SK-N-SH treated with all-trans-retinoic acid at 6 μM for 48 hours (cell line): Measurements from ENCODE around the gene TAOK2.

Experiments
- ATAC-seq: fragments of 200-7000 bp; cut with Tn5 transposase; 3 replicates; pipeline ENCODE4 v1.9.1; 2020; ENCODE audit warnings: mild to moderate bottlenecking, moderate library complexity
- ARNTL ChIP-seq: fragments of 450-650 bp; formaldehyde crosslinking; IDR thresholded peaks from 2 replicates; pipeline ENCODE4 v1.5.0; 2020; ENCODE audit warnings: low read depth, mild to moderate bottlenecking, moderate library complexity, borderline replicate concordance
- BACH2 ChIP-seq: fragments of 250-450 bp; sonication (Bioruptor Pico); IDR thresholded peaks from 2 replicates; pipeline ENCODE4 v1.9.0; 2021; ENCODE audit warnings: mild to moderate bottlenecking, borderline replicate concordance
- CREB5 ChIP-seq: fragments of 250-450 bp; sonication (Bioruptor Pico); IDR thresholded peaks from 2 replicates; pipeline ENCODE4 v1.5.1; 2020; ENCODE audit warnings: low read depth, mild to moderate bottlenecking, moderate library complexity
- CSDC2 ChIP-seq: fragments of 250-450 bp; sonication (Bioruptor Pico); IDR thresholded peaks from 2 replicates; pipeline ENCODE4 v1.5.0; 2020; ENCODE audit warnings: mild to moderate bottlenecking, moderate library complexity
- CSRNP3 ChIP-seq: fragments of 250-450 bp; sonication (Bioruptor Pico); IDR thresholded peaks from 2 replicates; pipeline ENCODE4 v1.5.1; 2021; ENCODE audit warnings: mild to moderate bottlenecking, moderate library complexity
- ESRRG ChIP-seq: fragments of 250-450 bp; sonication (Bioruptor Pico); IDR thresholded peaks from 2 replicates; pipeline ENCODE4 v1.6.1; 2021; ENCODE audit warnings: mild to moderate bottlenecking
- GLIS3 ChIP-seq: fragments of 250-450 bp; sonication (Bioruptor Pico); IDR thresholded peaks from 2 replicates; pipeline ENCODE4 v1.5.0; 2020; ENCODE audit warnings: mild to moderate bottlenecking, moderate library complexity
- OSR1 ChIP-seq: fragments of 250-450 bp; sonication (Bioruptor Pico); IDR thresholded peaks from 2 replicates; pipeline ENCODE4 v1.8.0; 2022; ENCODE audit warnings: moderate library complexity, mild to moderate bottlenecking, inconsistent platforms
- PATZ1 ChIP-seq: fragments of 250-450 bp; sonication (Bioruptor Pico); IDR thresholded peaks from 2 replicates; pipeline ENCODE4 v1.8.0; 2020; ENCODE audit warnings: mild to moderate bottlenecking, moderate library complexity, borderline replicate concordance
- POU6F1 ChIP-seq: fragments of 250-450 bp; sonication (Bioruptor Pico); IDR thresholded peaks from 2 replicates; pipeline ENCODE4 v1.8.0; 2021; ENCODE audit warnings: low read depth, mild to moderate bottlenecking, moderate library complexity, borderline replicate concordance
- PPARA ChIP-seq: fragments of 250-450 bp; sonication (Bioruptor Pico); IDR thresholded peaks from 2 replicates; pipeline ENCODE4 v1.5.0; 2020; ENCODE audit warnings: mild to moderate bottlenecking, borderline replicate concordance
- RARB ChIP-seq: fragments of 250-450 bp; sonication (Bioruptor Pico); IDR thresholded peaks from 2 replicates; pipeline ENCODE4 v1.8.0; 2021; ENCODE audit warnings: mild to moderate bottlenecking, moderate library complexity
- SNAI2 ChIP-seq: fragments of 250-450 bp; sonication (Bioruptor Pico); IDR thresholded peaks from 2 replicates; pipeline ENCODE4 v1.5.0; 2020; ENCODE audit warnings: mild to moderate bottlenecking, moderate library complexity
- TCF4 ChIP-seq: fragments of 250-450 bp; sonication (Bioruptor Pico); IDR thresholded peaks from 2 replicates; pipeline ENCODE4 v1.8.0; 2021; ENCODE audit warnings: mild to moderate bottlenecking, moderate library complexity, borderline replicate concordance
- TOX ChIP-seq: fragments of 250-450 bp; sonication (Bioruptor Pico); IDR thresholded peaks from 2 replicates; pipeline ENCODE4 v1.8.0; 2021; ENCODE audit warnings: mild to moderate bottlenecking, moderate library complexity, borderline replicate concordance
- ZC3H10 ChIP-seq: fragments of 250-450 bp; sonication (Bioruptor Pico); IDR thresholded peaks from 2 replicates; pipeline ENCODE4 v1.5.1; 2021; ENCODE audit warnings: mild to moderate bottlenecking, moderate library complexity
- ZFP3 ChIP-seq: fragments of 250-450 bp; sonication (Bioruptor Pico); IDR thresholded peaks from 2 replicates; pipeline ENCODE4 v1.5.0; 2020; ENCODE audit warnings: mild to moderate bottlenecking, moderate library complexity
- ZNF70 ChIP-seq: fragments of 450-650 bp; formaldehyde crosslinking; IDR thresholded peaks from 2 replicates; pipeline ENCODE4 v1.5.0; 2020; ENCODE audit warnings: mild to moderate bottlenecking, moderate library complexity
- ZNF8 ChIP-seq: fragments of 450-650 bp; formaldehyde crosslinking; IDR thresholded peaks from 2 replicates; pipeline ENCODE4 v1.5.0; 2020; ENCODE audit warnings: mild to moderate bottlenecking, moderate library complexity

The TAOK2 gene

DNA sequence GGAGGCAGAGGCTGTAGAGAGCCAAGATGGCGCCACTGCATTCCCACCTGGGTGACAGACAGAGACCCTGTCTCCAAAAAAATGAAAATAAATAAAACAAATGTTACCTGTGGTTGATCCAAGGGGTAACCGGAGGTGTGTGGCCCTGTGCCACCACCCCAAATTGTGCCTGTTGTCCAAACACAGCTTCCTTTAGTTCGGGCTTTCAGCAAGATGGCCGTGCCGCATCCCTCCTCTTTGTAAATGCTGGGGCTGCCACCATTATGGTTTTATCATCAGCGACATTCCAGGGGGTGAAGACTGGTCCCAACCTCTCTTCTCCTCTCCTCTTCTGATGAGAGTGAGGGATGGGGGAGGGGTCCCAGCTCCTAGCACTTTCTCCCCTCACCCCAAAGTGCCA is 49.2 kb downstream of the TAOK2 start, which contains the start of gene C16orf92 (continued):
- TF ChIP-seq BACH2, result no peak

DNA sequence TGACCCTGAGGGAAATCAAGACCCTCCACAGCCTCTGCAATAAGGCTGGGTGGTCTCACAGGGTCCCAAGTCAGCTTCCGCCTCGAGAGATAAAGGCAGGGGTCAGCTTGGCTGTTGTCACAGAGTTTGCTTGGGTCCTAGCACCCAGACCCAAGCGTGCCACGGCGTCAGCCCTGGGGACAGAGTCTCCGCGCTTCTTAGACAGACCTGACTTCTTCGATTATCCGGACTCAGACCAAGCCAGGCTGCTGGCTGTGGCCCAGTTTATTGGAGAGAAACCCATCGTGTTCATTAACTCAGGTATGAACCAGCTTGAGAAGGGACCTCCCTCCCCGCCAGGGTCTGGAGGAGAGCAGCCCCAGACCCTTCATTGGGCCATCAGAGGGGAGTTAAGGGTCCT is 49.9 kb downstream of the TAOK2 start:
- ATAC-seq, result no peak
- TF ChIP-seq TOX (CRISPR knock-in tag) (no peak), ZFP3 (CRISPR knock-in tag) (no peak), ZNF70 (CRISPR knock-in tag) (no peak), PPARA (CRISPR knock-in tag) (no peak), ESRRG (no peak), PATZ1 (no peak), POU6F1 (CRISPR knock-in tag) (no peak)

DNA sequence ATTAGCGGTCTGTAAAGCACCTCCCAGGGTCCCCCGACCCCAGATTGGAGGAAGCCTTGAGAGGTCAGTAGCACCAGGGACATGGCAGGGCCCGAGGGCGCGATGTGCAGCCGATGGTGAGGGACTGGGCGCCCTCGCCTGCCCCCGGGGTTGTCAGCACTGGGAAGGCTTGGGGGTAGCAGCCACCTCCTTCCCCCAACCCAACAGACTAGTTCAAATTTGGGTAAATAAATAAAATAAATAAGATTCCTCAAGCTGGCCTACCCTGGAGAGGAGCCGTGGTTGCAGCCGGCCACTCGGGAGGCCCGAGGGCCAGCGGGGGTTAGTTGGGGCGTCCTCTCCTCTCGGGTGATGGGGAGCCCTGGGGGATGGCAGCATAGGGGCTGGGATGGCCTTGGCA is 50.8 kb downstream of the TAOK2 start:
- TF ChIP-seq CREB5 (no peak), CSRNP3 (CRISPR knock-in tag) (no peak), ARNTL (CRISPR knock-in tag) (no peak), TOX (CRISPR knock-in tag) (no peak), ESRRG (no peak)
- no peak for ATAC-seq

DNA sequence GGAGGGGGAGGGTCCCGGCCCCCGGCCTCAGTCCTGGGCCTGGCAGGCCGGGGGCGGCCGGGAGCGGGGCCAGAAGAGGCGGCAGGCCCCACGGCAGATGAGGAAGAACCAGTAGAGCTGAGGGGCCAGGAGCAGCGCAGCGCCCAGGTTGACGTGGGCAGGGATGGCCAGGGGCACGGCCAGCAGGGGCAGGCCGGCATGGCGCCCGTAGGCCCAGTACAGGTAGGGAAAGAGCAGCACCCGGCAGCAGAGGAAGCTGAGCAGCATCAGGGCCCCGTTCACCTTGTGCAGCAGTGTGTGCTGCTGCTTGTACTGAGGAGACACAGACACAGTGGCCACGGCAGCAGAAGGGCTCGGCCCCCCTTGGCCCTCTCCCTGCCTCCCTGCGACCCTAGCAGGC is 51.5 kb downstream of the TAOK2 start:
- ATAC-seq, result no peak
- TF ChIP-seq POU6F1 (CRISPR knock-in tag) (no peak), ZNF70 (CRISPR knock-in tag) (no peak), CSRNP3 (CRISPR knock-in tag) (no peak), ARNTL (CRISPR knock-in tag) (no peak), ZNF8 (CRISPR knock-in tag) (no peak), ZFP3 (CRISPR knock-in tag) (no peak), PATZ1 (no peak), PPARA (CRISPR knock-in tag) (no peak), TOX (CRISPR knock-in tag) (no peak), GLIS3 (CRISPR knock-in tag) (no peak), CREB5 (no peak), TCF4 (CRISPR knock-in tag) (no peak), BACH2 (no peak), CSDC2 (CRISPR knock-in tag) (no peak), RARB (no peak), ZC3H10 (CRISPR knock-in tag) (no peak), OSR1 (no peak), SNAI2 (CRISPR knock-in tag) (no peak)
